ENCODE data around the gene CENPM.

CENPM gene, protein sequence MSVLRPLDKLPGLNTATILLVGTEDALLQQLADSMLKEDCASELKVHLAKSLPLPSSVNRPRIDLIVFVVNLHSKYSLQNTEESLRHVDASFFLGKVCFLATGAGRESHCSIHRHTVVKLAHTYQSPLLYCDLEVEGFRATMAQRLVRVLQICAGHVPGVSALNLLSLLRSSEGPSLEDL

DNA sequence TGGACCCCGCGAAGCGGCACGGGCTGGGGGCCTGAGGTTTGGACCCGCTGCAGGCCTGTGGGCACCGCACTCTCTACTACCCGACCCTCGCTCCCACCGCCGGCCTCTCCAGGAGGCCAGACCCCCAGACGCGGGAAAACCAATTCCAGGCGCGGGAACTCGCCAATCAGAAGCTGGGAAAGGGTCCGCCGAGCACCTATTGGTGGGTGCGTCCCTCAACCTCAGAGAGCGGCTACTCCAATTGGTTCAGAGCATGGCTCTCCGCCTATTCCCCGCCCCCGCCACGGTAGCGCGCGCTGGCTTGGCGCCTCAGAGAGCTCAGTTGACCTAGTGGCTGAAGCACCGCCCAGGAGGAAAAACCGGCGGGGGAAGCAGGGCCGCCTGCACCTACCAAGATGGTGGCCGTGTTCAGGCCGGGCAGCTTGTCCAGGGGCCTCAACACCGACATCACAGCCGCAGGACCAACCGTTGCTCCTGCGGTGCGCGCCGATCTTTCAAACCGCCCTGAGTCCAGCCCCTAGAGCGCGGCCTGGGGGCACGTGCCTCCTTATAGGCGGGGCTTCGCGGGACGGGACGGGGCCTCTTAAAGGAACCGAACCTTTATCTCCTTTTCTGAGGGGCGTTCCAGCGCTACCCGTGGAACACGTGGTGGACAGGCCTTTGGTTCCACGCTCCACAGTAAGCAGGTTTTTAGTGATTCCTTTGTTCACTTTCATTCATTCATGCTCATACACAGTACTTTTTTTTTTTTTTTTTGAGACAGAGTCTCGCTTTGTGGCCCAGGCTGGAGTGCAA is at the start of gene CENPM:
Gene CENPM, minus strand, starts transcription at position 524 of the 795 bp plus-strand sequence. Its CDS starts 76 bp downstream, at position 448.
- peak; percentile 90 for ATAC-seq

DNA sequence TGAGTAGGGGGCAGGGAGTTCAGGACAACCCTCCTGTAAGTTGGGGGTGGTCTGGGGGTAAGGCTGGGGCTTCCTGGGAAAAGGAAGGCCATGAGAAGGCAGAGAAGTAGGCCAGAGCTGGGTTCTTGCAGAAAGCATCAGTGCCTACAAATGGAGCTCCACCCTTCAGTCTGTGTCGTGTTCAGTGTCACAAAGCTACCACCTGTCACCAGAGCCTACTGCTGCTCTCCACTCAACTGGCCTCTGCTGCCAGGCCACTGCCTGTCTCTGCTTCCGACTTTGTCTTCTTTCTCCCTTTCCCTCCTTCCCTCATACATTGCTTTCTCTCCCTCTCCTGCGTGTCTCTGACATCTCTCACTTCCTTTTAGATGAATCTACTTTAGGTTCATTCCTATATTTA is 48.3 kb upstream of the CENPM start:
- no peak for ATAC-seq

DNA sequence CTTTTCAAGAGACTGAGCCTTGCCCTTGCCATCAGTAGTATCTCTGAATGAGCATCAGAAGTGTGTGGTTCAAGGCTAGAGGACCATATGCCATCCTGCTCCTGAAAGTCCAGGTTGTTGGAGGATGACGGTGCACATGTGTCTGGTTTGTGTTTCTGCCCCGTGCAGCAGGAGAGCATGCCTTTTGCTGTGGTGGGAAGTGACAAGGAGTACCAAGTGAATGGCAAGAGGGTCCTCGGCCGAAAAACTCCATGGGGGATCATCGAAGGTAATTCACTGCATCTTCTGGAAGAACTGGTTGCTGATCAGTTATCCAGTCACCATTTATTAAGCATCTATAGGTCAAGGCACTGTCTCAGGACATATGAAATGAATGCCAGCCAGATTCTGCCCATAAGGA is 45.5 kb upstream of the CENPM start:
- no peak for ATAC-seq

DNA sequence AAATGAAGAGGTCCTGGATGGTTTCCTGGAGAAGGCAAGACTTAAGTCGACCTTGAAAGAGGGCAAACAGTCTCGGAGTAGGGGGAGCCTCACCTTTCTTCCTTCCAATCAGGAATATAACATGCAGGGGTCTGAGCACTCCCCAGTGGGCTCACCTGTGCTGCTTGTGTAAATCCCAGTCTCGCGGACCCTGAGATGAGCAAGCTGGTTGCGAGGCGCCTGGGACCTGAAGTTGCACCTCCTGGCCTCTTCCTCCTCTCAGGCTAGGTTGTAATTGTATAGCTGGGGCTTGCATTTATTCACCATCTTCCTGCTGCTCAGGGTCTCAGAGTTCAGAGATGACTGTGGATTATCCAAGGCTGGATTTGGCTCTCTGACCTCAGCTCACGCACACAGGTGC is 44.2 kb upstream of the CENPM start:
- ATAC-seq: no peak

DNA sequence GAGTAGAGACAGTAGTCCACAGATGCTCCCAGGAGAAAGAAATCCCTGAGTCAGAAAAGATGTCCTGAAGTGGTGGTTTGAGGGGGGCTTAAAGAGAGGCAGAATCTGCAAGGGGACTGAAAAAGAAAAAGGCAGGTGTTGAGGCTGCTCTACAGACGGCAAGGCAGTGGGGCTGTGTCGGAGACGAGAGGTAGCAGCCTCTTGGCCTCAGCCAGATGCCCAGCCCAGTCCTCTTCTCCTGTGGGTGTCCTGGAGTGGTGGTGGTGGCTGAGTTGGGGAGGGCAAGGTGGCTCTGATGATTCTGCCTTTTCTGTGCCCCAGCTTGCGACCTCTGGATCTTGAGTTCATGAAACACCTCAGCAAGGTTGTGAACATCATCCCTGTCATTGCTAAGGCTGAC is 42.3 kb upstream of the CENPM start:
- ATAC-seq: no peak

DNA sequence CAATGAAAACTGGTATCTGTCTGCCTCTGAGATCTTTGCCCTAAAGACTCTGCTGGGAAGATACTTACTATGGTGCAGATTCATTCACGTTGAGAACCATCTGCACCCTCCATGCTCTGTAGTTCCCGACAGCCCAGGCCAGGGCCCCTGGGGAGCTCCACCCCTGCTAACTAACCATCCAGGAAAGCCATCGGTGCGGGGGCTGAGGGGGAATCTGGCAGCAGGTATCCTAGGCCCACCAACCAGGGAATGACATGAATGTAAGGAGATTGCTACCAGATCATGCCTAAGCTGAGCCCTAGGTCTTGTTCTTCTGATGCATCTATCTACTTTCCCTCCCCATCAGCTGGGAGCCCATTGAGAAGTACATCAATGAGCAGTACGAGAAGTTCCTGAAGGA is 40.3 kb upstream of the CENPM start:
- ATAC-seq: no peak

DNA sequence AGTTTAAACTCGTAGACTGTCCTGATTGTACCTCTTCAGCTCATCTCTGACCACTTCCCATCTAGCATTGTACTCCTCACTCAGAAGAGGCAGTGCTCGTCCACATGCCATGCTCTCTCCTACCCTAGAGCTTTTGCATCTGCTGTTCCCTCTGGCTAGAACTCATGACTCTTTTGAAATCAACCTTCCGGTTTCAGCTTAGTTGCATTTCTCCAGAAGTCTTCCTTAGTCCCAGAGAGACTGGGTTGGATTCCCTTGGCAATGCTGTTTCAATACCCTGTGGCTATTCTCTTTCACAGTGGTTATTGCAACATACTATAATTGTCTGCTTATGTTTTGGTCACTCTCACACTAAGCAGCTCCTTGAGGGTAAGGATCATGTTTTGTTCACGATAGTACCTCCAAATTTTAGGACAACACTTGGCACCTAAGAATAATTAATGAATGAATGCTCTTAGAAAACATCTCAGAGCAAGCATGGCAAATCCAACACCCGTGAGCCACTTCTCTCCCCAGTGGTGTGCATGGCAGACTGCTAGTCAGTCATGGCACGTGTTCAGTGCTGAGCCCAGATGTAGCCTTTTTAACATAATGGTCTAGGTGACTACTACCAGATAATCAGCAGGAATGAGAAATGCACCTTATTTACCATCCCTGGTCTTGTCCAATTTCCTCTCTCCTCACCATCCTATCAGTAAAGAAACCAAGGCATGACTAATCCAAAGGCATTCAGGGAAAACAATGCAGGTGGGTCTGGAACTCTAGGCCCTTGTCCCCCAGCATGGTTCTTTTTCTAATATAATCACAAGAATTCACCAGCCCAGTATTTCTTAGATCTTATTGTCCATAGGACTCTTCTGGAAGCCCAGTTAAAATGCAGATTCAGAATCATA is 36.8 kb upstream of the CENPM start:
- ATAC-seq: no peak

DNA sequence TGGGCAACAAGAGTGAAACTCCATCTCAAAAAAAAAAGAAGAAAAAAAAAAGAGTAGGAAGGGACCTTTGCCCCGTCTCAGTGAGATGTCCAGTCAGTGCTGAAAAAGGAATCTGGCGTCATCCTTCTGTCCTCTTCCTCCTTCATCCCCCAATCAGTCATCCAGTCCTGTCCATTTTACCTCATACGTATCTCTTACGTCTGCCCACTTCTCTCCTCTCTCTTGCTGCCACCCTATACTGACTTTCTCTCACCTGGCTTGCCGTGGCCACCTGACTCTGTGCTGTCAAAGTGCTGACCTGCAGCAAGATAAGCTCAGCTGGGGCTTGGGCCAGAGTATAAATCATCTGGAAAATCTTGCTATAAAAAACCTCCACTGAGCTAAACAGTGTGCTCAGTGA is 35.9 kb upstream of the CENPM start:
- ATAC-seq: no peak

DNA sequence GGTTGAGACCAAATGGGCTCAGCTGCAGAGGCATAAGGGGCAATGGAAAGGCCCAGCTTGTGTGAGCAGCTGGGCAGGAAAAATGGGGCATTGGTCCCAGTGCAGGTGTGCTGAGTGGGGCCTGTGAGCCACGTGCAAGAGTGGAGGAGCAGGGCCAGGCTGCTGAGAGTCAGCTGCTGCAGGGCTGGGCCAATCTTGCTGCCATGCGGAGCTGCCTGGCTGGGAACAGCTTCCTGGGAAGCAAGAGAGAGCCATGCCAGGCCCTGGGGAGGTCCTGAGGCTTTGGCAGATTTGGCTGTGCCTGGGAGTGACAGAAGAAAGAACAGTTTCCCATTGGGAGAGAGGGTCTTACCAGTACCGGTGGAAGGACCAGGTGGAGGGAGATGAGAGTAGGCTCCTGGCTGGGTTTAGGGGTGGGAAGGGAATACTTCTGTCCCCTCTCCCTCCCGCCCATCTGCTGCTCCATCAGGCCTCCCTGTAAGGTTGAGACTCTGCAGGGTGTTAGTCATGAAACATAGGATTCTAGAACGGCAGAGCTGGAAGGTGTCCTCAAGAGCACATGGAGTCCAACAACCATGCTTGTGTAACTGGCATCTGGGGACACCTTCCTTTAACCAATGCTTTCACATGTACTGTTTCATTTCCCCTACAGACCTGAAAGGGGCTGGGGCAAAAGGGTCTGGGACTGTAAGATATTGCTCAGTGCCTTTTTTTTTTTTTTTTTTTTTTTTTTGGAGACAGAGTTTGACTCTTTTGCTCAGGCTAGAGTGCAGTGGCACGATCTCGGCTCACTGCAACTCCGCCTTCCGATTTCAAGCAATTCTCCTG is 32.7 kb upstream of the CENPM start:
- no peak for ATAC-seq

DNA sequence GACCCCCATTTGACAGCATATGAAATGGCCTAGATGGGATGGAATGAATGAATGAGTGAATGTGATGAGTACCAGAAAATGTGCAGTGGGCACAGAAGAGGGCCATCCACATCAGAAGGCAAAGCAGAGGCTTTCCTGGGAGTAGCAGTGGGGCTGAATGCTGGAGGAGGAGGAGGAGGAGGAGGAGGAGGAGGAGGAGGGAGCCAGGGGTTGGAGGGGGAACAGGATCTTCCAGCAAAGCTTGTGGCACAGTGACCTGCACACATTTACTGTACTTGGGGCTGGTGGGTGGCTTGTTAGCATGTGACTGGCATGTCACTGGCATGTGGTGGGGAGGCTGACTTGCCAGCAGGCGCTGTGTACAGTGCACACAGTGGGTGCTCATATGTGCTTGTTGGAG is 31.8 kb upstream of the CENPM start:
- ATAC-seq: no peak

DNA sequence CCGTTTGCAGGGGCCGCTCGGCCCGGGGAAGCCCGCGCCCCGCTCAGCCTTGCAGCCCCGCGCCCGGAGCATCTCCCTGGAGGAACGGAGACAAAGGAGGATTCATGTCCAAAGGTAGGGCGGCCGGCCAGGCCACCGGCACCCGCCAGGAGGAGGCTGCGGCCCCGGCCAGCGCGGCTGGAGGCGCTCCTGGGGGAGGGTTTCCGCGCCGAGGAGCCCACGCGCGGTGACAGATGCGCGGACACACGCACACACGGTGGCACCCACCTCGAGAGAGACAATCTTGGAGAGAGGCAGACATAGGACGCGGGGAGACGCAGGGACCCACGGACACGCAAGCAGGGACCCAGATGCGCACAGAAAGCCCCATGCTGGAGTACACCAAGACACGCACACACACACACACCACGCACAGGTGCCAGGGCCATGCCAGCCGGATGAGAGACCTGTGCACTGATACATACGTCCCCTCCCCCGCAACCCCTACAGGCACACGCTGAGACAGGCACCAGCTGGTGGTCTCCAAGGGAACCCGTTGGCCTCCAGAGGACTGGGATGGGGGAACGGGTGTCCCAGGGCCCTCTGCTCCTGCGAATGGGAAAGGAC is 30.1 kb upstream of the CENPM start:
- ATAC-seq: peak in 1 of 2 donors; percentile 20

DNA sequence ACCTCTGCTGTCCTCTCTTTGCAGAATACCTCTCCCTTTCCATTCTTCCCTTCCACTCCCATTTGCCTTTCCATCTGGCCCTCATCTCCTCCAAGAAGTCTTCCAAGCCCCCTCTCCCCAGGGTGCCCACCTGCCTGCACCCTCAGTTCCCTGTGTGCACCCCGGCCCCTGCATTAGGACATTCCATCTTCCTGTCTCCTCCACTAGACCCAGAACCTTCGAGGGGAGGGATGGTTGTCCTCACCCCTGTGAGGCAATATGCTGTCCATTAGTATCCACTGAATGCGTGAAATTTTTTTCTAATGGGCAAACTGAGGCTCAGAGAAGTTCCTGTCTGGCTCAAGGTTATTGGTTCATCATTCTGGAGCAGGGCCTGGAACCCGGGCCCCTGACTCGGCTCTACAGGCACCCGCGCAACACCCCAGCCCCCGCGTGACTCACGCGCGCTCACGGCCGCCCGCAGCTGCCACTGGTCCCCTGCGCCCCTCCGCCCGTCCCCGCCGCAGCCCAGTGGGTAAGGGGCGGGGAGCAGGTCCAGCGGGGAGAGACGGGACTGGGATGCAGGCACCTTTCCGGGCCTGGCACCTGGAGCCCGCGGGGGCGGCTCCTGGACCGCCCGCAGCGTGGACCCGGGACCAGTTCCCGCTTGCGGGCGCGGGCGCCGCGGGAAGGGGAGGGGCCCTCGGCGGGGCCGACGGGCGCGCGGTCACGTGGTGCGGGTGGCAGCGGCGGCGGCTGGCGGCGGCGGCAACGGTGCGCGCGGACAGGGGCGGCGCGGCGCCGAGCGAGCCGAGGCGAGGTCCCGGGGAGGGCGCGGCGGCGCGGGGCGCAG is 29.3 kb upstream of the CENPM start:
- ATAC-seq: peak; percentile 60 to 69

DNA sequence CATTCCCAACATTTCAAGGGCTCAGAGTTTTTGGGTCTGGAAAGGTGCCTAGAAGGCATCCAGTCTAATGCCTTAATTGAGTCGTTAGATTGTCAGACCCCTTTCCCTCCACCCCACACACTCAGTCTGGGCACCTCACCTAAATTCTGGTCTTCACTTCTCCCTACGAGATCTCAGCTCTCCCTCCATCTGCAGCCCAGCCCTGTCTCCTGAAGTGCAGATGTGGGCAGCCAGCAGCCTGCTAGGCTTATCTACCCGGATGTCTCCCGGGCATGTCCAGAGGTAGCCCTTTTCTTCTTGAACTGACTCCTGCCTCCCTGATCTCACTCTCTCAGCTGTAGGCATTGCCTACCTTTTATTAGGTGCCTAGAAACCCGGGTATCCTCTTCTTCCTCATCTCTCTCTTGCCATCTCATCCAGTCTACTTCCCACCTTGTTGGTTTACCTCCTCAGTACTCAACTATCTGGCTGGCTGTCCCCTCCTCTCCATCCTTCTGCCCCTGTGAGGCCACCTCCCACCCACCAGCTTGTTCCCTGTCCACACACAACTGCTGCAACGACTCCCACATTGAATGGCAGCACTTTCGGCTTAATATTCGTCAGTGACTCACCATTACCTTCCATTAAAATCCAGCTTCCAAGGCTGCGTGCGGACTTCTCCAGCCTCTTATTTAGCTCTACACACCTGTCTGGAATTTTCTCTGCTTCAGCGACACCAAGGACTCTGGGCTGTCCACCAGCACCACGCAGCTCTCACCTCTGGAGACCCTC is 28.5 kb upstream of the CENPM start:
- no peak for ATAC-seq

DNA sequence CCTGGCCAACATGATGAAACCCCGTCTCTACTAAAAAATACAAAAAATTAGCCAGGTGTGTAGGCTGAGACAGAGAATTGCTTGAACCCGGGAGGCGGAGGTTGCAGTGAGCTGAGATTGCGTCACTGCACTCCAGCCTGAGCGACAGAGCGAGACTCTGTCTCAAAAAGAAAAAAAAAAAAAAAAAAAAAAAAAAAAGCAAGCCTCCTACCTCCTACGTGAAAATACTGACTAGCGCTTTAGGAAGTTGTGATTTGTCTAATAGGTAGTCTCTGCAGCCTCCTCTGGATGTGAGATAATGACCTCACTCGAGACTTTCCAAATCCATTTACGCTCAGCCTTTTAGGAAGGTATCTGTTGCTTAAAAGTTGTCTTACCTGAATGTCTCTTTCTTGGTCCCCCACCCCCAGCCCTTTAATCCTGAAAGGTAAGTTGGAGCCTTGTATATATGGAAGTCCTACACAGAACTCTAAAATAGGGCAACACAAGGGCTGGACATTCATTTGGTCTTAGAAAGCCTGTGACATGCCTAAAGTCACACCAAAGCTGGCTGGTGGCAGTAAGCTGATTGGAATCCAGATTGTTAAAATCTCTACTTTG is 27.8 kb upstream of the CENPM start:
- peak; percentile 22 to 23 for ATAC-seq

DNA sequence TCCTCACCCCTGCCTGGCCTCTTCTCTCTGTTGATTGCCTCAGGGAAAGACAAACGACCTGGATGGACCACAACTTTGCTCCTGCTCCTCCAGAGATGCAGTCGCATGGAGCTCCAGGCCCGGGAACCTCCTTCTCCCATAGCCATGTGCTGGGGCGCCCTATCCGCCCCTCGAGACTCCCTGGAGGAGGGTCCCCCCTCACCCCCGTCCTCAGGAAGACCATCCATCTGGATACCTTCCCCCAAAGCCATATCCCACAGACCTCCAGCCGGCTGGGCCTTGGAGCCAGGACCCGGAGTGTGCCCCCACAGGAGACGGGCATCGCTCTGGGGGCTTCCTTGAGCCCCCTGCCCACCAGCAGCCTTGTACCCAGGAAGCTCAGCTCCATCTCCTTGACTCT is 24.5 kb upstream of the CENPM start:
- no peak for ATAC-seq

DNA sequence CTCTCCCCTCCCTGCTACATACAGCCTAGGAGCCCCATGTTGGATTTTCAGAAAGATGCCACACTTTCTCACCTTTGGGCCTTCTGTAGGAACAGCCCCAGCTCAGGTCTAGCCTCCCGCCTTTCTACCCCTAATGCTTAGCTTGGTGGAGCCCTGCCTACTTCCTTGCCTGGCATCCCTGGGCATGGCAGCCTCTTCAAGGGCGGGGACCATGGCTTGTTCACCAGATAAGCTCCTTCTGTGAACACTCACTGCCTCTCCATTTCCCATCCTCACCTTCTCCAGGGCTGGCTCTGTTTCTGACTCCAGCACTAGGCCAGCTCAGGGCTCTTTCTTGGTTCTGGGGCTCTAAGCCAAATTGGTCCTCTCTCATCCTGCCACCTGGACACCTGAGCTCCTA is 23.6 kb upstream of the CENPM start:
- ATAC-seq: no peak

DNA sequence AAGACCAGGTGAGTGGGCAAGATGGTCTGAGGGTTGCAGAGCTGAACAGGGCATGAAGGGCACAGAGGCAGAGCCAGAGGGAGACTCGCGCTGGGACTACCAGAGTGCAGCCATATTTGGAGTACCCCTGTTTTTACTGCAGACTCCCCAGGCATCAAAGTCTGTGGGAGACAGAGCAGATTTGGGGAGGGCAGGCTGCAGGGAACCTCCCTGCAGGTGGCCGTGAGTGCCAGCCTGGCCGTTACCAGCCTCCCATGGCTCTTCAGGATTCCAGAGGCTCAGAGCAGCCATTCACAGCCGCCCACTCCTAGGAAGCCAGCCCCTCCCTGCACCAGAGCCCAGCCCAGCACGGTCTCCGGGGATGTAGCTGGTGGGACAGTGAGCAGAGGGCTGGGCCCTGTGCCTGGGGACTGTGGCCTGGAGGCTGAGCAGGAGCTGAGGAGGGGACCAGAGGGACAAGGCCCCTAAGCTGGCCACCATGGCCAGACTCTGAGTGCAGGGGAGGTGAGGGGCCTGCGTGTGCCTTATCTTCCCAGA is 22.2 kb upstream of the CENPM start, which contains the start of gene SEPTIN3:
Gene SEPTIN3, plus strand, starts transcription at position 334 of the 537 bp plus-strand sequence. CDS start 2,050 bp downstream, outside the sequence.
- no peak for ATAC-seq

DNA sequence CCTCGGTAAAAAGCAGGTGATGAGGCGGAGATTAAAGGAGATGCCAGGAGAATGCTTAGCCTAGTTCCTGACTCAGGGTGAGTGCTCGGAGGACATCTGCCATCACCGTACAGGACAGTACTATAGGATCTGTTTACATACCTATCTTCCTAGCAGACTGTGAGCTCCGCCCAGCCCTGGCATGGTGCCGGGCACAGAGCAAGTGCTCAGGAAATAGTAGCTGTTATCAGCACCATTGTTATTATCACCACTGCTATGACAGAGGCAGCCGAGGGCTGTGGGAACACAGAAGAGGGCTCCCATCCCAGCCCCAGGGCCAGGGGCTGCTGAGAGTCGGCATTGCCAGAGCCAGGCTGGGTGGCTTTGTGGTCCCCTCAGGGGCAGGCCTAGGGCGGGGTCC is 21.6 kb upstream of the CENPM start:
- no peak for ATAC-seq

DNA sequence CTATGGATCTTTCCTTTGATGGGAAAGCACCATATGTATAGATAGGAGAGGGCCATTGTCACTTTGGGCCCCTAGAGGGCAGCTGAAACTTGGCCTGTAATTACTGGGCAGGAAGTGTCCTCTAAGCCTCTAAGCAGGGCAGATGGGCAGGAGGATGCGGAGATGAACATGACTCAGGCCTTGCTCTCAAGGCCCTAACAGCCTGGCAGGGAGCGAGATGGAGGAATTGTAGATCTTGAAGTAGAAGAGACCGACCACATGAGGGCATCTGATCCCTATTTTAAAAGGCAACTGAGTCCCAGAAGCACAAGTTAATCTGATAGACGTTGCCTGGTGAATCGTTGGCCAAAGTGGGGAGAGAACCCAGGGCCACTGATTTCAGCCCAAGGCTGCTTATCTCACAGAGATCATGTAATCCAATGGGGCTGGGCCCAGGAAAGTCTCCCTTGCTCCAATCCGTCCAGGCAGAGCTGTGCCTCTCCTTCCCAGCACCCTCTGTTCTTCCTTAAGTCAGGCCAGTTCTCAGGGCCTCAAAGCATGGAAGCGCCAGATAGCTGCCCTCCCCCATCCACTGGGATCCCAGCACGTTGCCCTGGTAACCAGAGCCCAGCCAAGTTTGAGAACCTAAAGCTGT is 19.8 kb upstream of the CENPM start:
- peak; percentile 67 to 74 for ATAC-seq

Data from activated CD4-positive, CD25-positive, alpha-beta regulatory T cell treated with anti-CD3 and anti-CD28 coated beads, Interleukin-2, amount 50 U/mL, for 24 hours (primary cell).